ENCODE measurements around the gene F13A1.

DNA sequence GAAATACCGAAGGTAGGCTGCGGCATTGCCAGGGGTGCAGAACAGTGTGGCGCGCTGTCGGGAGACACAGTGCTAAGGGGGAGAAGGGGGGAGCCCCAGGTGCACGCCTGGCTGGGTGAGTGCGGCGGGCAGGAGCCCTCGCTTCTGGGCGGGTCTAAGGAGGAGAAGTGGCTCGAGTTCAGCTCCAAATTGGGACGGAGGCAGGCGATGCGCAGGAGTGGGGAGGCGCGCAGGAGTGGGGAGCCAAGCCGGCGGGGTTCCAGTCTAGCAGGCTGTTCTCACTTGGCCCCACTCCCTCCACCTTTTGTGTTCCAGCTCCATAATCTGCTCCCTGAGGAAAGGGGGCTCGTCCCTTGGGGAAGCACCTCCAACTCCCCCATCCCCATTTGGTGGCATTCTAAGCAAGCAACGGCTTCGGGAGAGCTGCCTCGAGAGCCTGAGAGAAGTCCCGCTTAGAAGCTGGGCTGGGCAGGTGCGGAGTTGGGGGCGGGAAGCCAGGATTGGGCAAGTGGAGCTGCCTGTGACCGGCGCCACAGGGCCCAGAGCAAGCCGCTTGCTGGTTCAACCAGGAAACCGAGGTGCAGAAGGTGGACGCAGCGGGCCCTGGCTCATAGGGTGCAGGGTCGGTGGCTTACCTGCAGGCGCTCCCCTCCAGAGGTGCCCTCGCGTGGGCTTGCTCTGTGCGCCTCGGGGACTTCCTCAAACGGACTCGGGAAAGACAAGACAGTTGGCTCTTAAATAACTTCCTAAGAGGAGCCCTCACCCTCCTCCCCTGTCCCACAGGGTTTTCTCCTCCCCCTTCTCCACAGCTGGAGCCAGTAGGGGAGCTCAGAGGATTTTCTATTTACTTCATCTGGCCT is at the start of gene F13A1:
- TF ChIP-seq, protein P1, sequence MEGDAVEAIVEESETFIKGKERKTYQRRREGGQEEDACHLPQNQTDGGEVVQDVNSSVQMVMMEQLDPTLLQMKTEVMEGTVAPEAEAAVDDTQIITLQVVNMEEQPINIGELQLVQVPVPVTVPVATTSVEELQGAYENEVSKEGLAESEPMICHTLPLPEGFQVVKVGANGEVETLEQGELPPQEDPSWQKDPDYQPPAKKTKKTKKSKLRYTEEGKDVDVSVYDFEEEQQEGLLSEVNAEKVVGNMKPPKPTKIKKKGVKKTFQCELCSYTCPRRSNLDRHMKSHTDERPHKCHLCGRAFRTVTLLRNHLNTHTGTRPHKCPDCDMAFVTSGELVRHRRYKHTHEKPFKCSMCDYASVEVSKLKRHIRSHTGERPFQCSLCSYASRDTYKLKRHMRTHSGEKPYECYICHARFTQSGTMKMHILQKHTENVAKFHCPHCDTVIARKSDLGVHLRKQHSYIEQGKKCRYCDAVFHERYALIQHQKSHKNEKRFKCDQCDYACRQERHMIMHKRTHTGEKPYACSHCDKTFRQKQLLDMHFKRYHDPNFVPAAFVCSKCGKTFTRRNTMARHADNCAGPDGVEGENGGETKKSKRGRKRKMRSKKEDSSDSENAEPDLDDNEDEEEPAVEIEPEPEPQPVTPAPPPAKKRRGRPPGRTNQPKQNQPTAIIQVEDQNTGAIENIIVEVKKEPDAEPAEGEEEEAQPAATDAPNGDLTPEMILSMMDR (CRISPR knock-in tag; IDR thresholded peaks at IDR 0.05), result no peak
- TF ChIP-seq ZNF101 (CRISPR knock-in tag; IDR thresholded peaks at IDR 0.05; ENCODE audit: borderline replicate concordance, low read depth) (no peak), GABPA (IDR thresholded peaks at IDR 0.05; ENCODE audit: low read depth, low read length) (no peak), GABPA (CRISPR knock-in tag; IDR thresholded peaks at IDR 0.05; ENCODE audit: low read depth) (no peak), SMARCC2 (IDR thresholded peaks at IDR 0.05) (no peak), GZF1 (CRISPR knock-in tag; IDR thresholded peaks at IDR 0.05) (no peak), YY1 (IDR thresholded peaks at IDR 0.05; ENCODE audit: insufficient read depth, insufficient replicate concordance, low read depth, low read length) (no peak), CREB1 (IDR thresholded peaks at IDR 0.05) (no peak), CREB1 (CRISPR knock-in tag; IDR thresholded peaks at IDR 0.05) (no peak), GLI4 (CRISPR knock-in tag; IDR thresholded peaks at IDR 0.05; ENCODE audit: borderline replicate concordance) (no peak), ETV6 (CRISPR knock-in tag; conservative IDR thresholded peaks at IDR 0.05) (no peak), TCF12 (IDR thresholded peaks at IDR 0.05) (no peak), TCF12 (CRISPR knock-in tag; IDR thresholded peaks at IDR 0.05) (no peak)
- TF ChIP-seq, protein P2, sequence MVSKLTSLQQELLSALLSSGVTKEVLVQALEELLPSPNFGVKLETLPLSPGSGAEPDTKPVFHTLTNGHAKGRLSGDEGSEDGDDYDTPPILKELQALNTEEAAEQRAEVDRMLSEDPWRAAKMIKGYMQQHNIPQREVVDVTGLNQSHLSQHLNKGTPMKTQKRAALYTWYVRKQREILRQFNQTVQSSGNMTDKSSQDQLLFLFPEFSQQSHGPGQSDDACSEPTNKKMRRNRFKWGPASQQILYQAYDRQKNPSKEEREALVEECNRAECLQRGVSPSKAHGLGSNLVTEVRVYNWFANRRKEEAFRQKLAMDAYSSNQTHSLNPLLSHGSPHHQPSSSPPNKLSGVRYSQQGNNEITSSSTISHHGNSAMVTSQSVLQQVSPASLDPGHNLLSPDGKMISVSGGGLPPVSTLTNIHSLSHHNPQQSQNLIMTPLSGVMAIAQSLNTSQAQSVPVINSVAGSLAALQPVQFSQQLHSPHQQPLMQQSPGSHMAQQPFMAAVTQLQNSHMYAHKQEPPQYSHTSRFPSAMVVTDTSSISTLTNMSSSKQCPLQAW (CRISPR knock-in tag; IDR thresholded peaks at IDR 0.05), result no peak
- TF ChIP-seq, protein P3, sequence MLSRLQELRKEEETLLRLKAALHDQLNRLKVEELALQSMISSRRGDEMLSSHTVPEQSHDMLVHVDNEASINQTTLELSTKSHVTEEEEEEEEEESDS (CRISPR knock-in tag; IDR thresholded peaks at IDR 0.05; ENCODE audit: borderline replicate concordance), result no peak
- TF ChIP-seq, protein P4, sequence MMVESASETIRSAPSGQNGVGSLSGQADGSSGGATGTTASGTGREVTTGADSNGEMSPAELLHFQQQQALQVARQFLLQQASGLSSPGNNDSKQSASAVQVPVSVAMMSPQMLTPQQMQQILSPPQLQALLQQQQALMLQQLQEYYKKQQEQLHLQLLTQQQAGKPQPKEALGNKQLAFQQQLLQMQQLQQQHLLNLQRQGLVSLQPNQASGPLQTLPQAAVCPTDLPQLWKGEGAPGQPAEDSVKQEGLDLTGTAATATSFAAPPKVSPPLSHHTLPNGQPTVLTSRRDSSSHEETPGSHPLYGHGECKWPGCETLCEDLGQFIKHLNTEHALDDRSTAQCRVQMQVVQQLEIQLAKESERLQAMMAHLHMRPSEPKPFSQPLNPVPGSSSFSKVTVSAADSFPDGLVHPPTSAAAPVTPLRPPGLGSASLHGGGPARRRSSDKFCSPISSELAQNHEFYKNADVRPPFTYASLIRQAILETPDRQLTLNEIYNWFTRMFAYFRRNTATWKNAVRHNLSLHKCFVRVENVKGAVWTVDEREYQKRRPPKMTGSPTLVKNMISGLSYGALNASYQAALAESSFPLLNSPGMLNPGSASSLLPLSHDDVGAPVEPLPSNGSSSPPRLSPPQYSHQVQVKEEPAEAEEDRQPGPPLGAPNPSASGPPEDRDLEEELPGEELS (CRISPR knock-in tag; IDR thresholded peaks at IDR 0.05), result no peak

Measured in HepG2 (cell line).